Neural progenitor cell (in vitro differentiated cells): Measurements from ENCODE around the gene SLC39A10.

Source experiments
- EZH2 ChIP-seq: fragments of 200-600 bp; sonication (generic); IDR thresholded peaks from 2 replicates; pipeline ENCODE4 v1.6.1; 2017; ENCODE audit warnings: antibody characterized with exemption, mild to moderate bottlenecking, moderate library complexity
- EZH2phosphoT487 ChIP-seq: fragments of 200-600 bp; sonication (generic); IDR thresholded peaks from 2 replicates; pipeline ENCODE4 v1.6.1; 2017; ENCODE audit warnings: antibody characterized with exemption
- TF ChIP-seq, protein P1 (sequence below): fragments of 200-600 bp; sonication (generic); IDR thresholded peaks from 2 replicates; pipeline ENCODE4 v1.5.1; 2017; ENCODE audit warnings: antibody characterized with exemption, mild to moderate bottlenecking

DNA sequence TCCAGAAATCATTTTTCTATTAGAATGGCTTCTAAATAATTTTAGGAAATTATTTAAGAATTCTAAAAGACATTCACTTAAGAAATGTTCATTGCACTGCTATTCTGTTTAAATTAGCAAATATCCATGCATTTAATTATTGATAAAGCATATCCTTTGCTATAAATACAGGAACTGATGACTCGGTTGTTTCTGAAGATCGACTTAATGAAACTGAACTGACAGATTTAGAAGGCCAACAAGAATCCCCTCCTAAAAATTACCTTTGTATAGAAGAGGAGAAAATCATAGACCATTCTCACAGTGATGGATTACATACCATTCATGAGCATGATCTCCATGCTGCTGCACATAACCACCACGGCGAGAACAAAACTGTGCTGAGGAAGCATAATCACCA, 59.4 kb downstream of the SLC39A10 start:
- TF ChIP-seq EZH2 (no peak), EZH2phosphoT487 (no peak)
- TF ChIP-seq, protein P1, sequence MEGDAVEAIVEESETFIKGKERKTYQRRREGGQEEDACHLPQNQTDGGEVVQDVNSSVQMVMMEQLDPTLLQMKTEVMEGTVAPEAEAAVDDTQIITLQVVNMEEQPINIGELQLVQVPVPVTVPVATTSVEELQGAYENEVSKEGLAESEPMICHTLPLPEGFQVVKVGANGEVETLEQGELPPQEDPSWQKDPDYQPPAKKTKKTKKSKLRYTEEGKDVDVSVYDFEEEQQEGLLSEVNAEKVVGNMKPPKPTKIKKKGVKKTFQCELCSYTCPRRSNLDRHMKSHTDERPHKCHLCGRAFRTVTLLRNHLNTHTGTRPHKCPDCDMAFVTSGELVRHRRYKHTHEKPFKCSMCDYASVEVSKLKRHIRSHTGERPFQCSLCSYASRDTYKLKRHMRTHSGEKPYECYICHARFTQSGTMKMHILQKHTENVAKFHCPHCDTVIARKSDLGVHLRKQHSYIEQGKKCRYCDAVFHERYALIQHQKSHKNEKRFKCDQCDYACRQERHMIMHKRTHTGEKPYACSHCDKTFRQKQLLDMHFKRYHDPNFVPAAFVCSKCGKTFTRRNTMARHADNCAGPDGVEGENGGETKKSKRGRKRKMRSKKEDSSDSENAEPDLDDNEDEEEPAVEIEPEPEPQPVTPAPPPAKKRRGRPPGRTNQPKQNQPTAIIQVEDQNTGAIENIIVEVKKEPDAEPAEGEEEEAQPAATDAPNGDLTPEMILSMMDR, result no peak
